Osteoblast (primary cell): ENCODE measurements around the gene RASL11A. TPM values are rescaled to one million over a fixed set of nuclear protein-coding genes. Genes with fewer than 3 reads are reported as not detected.

Source experiments
- DNase-seq: peaks from one replicate; pipeline ENCODE4 v3.0.0; 2011; ENCODE audit warnings: low spot score, mixed read lengths; ENCODE audit not compliant: insufficient read length; ENCODE audit errors: missing footprints
- H2AFZ ChIP-seq: 2 replicates; pipeline ENCODE4 v1.6.0; 2011; ENCODE audit warnings: mild to moderate bottlenecking, low read length
- H3K27ac ChIP-seq: 2 replicates; pipeline ENCODE4 v1.5.1; 2011; ENCODE audit warnings: mild to moderate bottlenecking, low read depth, low read length, moderate library complexity
- H3K27me3 ChIP-seq: 2 replicates; pipeline ENCODE4 v1.6.0; 2012; ENCODE audit warnings: mild to moderate bottlenecking, control low read depth, inconsistent platforms, low read length, moderate library complexity; ENCODE audit not compliant: insufficient read depth
- H3K36me3 ChIP-seq: 2 replicates; pipeline ENCODE4 v1.5.1; 2011; ENCODE audit warnings: mild to moderate bottlenecking, low read length, control low read depth, moderate library complexity; ENCODE audit not compliant: insufficient read depth
- H3K4me1 ChIP-seq: 2 replicates; pipeline ENCODE4 v1.5.1; 2011; ENCODE audit warnings: mild to moderate bottlenecking, low read length, control low read depth, moderate library complexity; ENCODE audit not compliant: insufficient read depth
- H3K4me2 ChIP-seq: 2 replicates; pipeline ENCODE4 v1.6.0; 2011; ENCODE audit warnings: mild to moderate bottlenecking, low read length; ENCODE audit not compliant: insufficient read depth
- H3K4me3 ChIP-seq: fragments of 200-600 bp; sonication (generic); 3 replicates; pipeline ENCODE4 v1.5.1; 2012; ENCODE audit warnings: mild to moderate bottlenecking, low read length, inconsistent platforms; ENCODE audit not compliant: insufficient read depth
- H3K79me2 ChIP-seq: 2 replicates; pipeline ENCODE4 v1.6.0; 2012; ENCODE audit warnings: mild to moderate bottlenecking, low read length, control low read depth, inconsistent platforms; ENCODE audit not compliant: insufficient read depth
- H3K9me3 ChIP-seq: 2 replicates; pipeline ENCODE4 v1.5.1; 2011; ENCODE audit warnings: low read depth, low read length, control low read depth
- H4K20me1 ChIP-seq: 2 replicates; pipeline ENCODE4 v1.6.0; 2012; ENCODE audit warnings: mild to moderate bottlenecking, low read length, control low read depth; ENCODE audit not compliant: insufficient read depth
- CTCF ChIP-seq: IDR thresholded peaks from 2 replicates; pipeline ENCODE4 v1.5.1; 2011; ENCODE audit warnings: mild to moderate bottlenecking, low read depth, low read length, moderate library complexity; ENCODE audit errors: extremely low read depth
- total RNA-seq: library from RNA; depleted of rRNA; stranded (reverse); fragments of >200 nt; gene quantifications from 2 replicates; pipeline ENCODE4 v1.2.3, GENCODE V29; 2012

RASL11A gene
- total RNA-seq, 1 donor = 11.9 TPM

DNA sequence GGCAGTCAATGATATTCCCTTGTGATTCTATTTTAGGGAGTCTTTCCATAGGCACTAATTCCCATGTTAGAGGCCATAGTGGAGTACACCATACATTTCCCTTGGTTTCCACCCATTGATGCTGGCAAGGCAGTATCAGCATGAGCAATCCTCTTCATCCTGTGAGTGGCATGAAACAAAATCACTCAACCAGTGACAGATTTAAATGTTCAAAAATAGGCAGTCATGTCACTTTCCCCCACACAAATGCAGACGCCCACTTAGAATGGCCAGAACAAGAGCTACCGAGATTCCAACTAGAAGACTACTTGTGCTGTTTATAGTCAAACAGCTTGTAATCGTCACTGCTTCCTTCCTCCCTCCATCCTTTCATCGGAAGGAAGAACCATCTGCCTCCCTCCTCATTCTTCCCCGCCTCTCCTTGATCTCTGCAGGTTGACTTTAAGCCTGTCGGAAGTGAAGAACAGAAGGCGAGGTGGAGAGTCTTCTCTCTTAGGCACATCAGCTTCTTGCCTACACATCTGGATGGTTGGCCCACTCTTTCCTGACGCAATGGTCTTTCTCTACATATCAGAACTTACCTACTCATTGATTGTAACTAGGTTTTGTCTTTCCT is 22.6 kb downstream of the RASL11A start:
- Histone ChIP-seq H3K4me2 (no peak overlapping the region), H3K4me1 (no peaks in the 10 kb centered on the region), H2AFZ (no peak overlapping the region), H3K79me2 (no peaks in the 10 kb centered on the region), H3K27me3 (peaks cover 12% of the 10 kb centered on the region), H3K27ac (no peak overlapping the region), H3K36me3 (no peaks in the 10 kb centered on the region), H3K9me3 (no peaks in the 10 kb centered on the region), H4K20me1 (no peaks in the 10 kb centered on the region), H3K4me3 (no peak overlapping the region)
- TF ChIP-seq CTCF = no peak
- DNase-seq = no peak

GRCh38 chr13:27293873-27294515 is 23.4 kb downstream of the RASL11A start:
- Histone ChIP-seq H3K4me3 (no peak overlapping the region), H3K27ac (no peak overlapping the region), H3K79me2 (no peaks in the 10 kb centered on the region), H3K4me1 (no peaks in the 10 kb centered on the region), H3K9me3 (no peaks in the 10 kb centered on the region), H2AFZ (no peak overlapping the region), H3K27me3 (peaks cover 14% of the 10 kb centered on the region), H3K36me3 (no peaks in the 10 kb centered on the region), H4K20me1 (no peaks in the 10 kb centered on the region), H3K4me2 (no peak overlapping the region)
- DNase-seq = no peak
- no peak for TF ChIP-seq CTCF

DNA sequence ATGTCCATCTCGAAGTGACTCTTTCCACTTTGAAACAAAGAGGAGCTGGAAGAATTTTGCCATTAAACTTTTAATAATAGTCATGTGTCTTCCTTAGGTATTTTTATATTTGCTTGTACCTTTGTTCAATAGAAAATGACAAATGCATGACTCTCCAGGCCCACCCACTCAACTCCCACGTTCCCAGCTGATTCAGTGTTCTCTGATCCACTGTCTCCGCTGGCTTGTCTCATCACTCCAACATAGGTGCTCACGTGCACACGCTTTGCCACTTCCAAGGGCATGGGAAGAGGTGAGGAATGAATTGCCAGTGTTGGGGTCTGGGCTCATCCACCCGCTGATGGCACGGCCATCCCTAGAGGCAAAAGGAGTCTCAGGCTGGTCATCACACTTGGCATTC is 24.5 kb downstream of the RASL11A start:
- no peak for DNase-seq
- Histone ChIP-seq H3K4me1 (no peaks in the 10 kb centered on the region), H3K27me3 (peaks cover 14% of the 10 kb centered on the region), H4K20me1 (no peaks in the 10 kb centered on the region), H3K36me3 (no peaks in the 10 kb centered on the region), H3K79me2 (no peaks in the 10 kb centered on the region), H2AFZ (no peak overlapping the region), H3K4me2 (no peak overlapping the region), H3K27ac (no peak overlapping the region), H3K4me3 (no peak overlapping the region), H3K9me3 (no peaks in the 10 kb centered on the region)
- TF ChIP-seq CTCF = no peak

GRCh38 chr13:27295660-27296059 is 25.0 kb downstream of the RASL11A start:
- H2AFZ ChIP-seq = no peak overlapping the region
- H3K36me3 ChIP-seq = no peaks in the 10 kb centered on the region
- no peak for DNase-seq
- H3K27me3 ChIP-seq = peaks cover 18% of the 10 kb centered on the region
- no peaks in the 10 kb centered on the region for H4K20me1 ChIP-seq
- no peak overlapping the region for H3K27ac ChIP-seq
- no peaks in the 10 kb centered on the region for H3K9me3 ChIP-seq
- no peaks in the 10 kb centered on the region for H3K79me2 ChIP-seq
- no peak for TF ChIP-seq CTCF
- H3K4me3 ChIP-seq = no peak overlapping the region
- no peaks in the 10 kb centered on the region for H3K4me1 ChIP-seq
- no peak overlapping the region for H3K4me2 ChIP-seq
